MCF 10A (cell line): ENCODE measurements around the gene CHRNA3. TPM values are rescaled to one million over a fixed set of nuclear protein-coding genes. Genes with fewer than 3 reads are reported as not detected.

Source experiments
- BruUV-seq: library from RNA; stranded (reverse); fragments of 400-500 nt; replicated peaks from 2 replicates; lab custom pipeline; 2021; lab: Mats Ljungman, UMichigan
- CTCF ChIA-PET: fragments of 300-600 bp; sonication (Branson Sonifier 250); formaldehyde crosslinking; extraction: SDS; loops from one replicate; lab custom pipeline; 2021; ENCODE audit warnings: antibody characterized with exemption, inconsistent platforms; lab: Yijun Ruan, JAX
- POLR2A ChIA-PET: fragments of 300-600, 350-650 bp; sonication (Branson Sonifier 250); formaldehyde crosslinking; extraction: SDS; loops from one replicate; lab custom pipeline; 2020; ENCODE audit warnings: antibody characterized with exemption, inconsistent platforms; lab: Yijun Ruan, JAX
- DNase-seq: peaks from one replicate; pipeline ENCODE4 v3.0.0-alpha.2; 2018; ENCODE audit not compliant: unreplicated experiment
- H3K27ac Mint-ChIP-seq: one replicate; pipeline ENCODE4 v1.8.0; 2022; ENCODE audit warnings: mild to moderate bottlenecking, low read depth, mixed read lengths; ENCODE audit not compliant: unreplicated experiment
- H3K27me3 Mint-ChIP-seq: one replicate; pipeline ENCODE4 v1.8.0; 2022; ENCODE audit warnings: mixed read lengths; ENCODE audit not compliant: insufficient read depth, unreplicated experiment
- H3K36me3 Mint-ChIP-seq: one replicate; pipeline ENCODE4 v1.8.0; 2022; ENCODE audit warnings: mild to moderate bottlenecking, moderate library complexity, mixed read lengths; ENCODE audit not compliant: insufficient read depth, unreplicated experiment
- H3K4me1 Mint-ChIP-seq: one replicate; pipeline ENCODE4 v1.8.0; 2022; ENCODE audit warnings: mixed read lengths; ENCODE audit not compliant: insufficient read depth, unreplicated experiment
- H3K4me3 Mint-ChIP-seq: one replicate; pipeline ENCODE4 v1.8.0; 2022; ENCODE audit warnings: mild to moderate bottlenecking, moderate library complexity, mixed read lengths; ENCODE audit not compliant: unreplicated experiment
- H3K9me3 Mint-ChIP-seq: one replicate; pipeline ENCODE4 v1.8.0; 2022; ENCODE audit warnings: mixed read lengths; ENCODE audit not compliant: unreplicated experiment
- CTCF ChIP-seq: fragments of 200-600 bp; IDR thresholded peaks from one replicate; pipeline ENCODE4 v1.8.0; 2022; ENCODE audit warnings: antibody characterized with exemption, mild to moderate bottlenecking; ENCODE audit not compliant: unreplicated experiment
- intact Hi-C: fragments of 100-400 bp; cut with micrococcal nuclease; formaldehyde crosslinking; loops from 2 replicates; pipeline ENCODE4 v1.14.1; 2022
- total RNA-seq: library from RNA; stranded (reverse); gene quantifications from 2 replicates; pipeline ENCODE4 v1.2.3, GENCODE V29; 2022

The CHRNA3 gene
- total RNA-seq, 1 experiment from 2014 or later: not detected

- DNase-seq: no peak
- no peak for TF ChIP-seq CTCF
- no peaks in the 10 kb centered on the region for H3K9me3 Mint-ChIP-seq
- H3K27ac Mint-ChIP-seq: no peak overlapping the region
- H3K27me3 Mint-ChIP-seq: no peaks in the 10 kb centered on the region
- BruUV-seq: no TSS peak
- POLR2A ChIA-PET: interaction anchor here (0.6 to 2.2 kb wide), 3 partner anchors 12 to 44 kb away, joined by 3 to 8 read pairs (median 3); partner anchors contain the start of gene PSMA4
- CTCF ChIA-PET: no interaction called here
- intact Hi-C loops: no loop called here
- H3K36me3 Mint-ChIP-seq: peaks cover 20% of the 10 kb centered on the region
- H3K4me1 Mint-ChIP-seq: no peaks in the 10 kb centered on the region
- no peak overlapping the region for H3K4me3 Mint-ChIP-seq
Measured at GRCh38 chr15:78552597-78552996, 68.2 kb downstream of the CHRNA3 start.

- Mint-ChIP-seq H3K27me3 (no peaks in the 10 kb centered on the region), H3K36me3 (peaks cover 27% of the 10 kb centered on the region), H3K27ac (no peak overlapping the region), H3K9me3 (no peaks in the 10 kb centered on the region), H3K4me3 (no peak overlapping the region), H3K4me1 (no peaks in the 10 kb centered on the region)
- CTCF ChIA-PET: no interaction called here
- no peak for TF ChIP-seq CTCF
- BruUV-seq: no TSS peak
- DNase-seq: no peak
- intact Hi-C loops: no loop called here
- POLR2A ChIA-PET: interaction anchor here (1.0 to 2.2 kb wide), 2 partner anchors 11 to 23 kb away, joined by 3 to 8 read pairs; partner anchors contain the start of gene PSMA4
Measured at GRCh38 chr15:78551902-78552301, 68.9 kb downstream of the CHRNA3 start.

GRCh38 chr15:78550815-78551214, 70.0 kb downstream of the CHRNA3 start:
- intact Hi-C loops: no loop called here
- Mint-ChIP-seq H3K27ac (no peak overlapping the region), H3K27me3 (no peaks in the 10 kb centered on the region), H3K36me3 (peaks cover 38% of the 10 kb centered on the region), H3K9me3 (no peaks in the 10 kb centered on the region), H3K4me1 (no peaks in the 10 kb centered on the region), H3K4me3 (no peak overlapping the region)
- no peak for TF ChIP-seq CTCF
- POLR2A ChIA-PET: no interaction called here
- no TSS peak for BruUV-seq
- no peak for DNase-seq
- CTCF ChIA-PET: no interaction called here

GRCh38 chr15:78550194-78550593, 70.6 kb downstream of the CHRNA3 start:
- Mint-ChIP-seq H3K27me3 (no peaks in the 10 kb centered on the region), H3K4me1 (no peaks in the 10 kb centered on the region), H3K9me3 (no peaks in the 10 kb centered on the region), H3K4me3 (no peak overlapping the region), H3K27ac (no peak overlapping the region), H3K36me3 (peaks cover 45% of the 10 kb centered on the region)
- TF ChIP-seq CTCF: no peak
- DNase-seq: no peak
- CTCF ChIA-PET: no interaction called here
- BruUV-seq: no TSS peak
- intact Hi-C loops: no loop called here
- POLR2A ChIA-PET: interaction anchor here (1.0 to 1.4 kb wide), 3 partner anchors 9 to 43 kb away, joined by 4 to 8 read pairs (median 7); partner anchors contain the start of gene PSMA4

Other genes starting within 250 kb of the CHRNA3 start
- gene IREB2, start 182.8 kb downstream of the CHRNA3 start, total RNA-seq: 43.4 and 50.1 TPM in 2 replicates
- gene HYKK, start 113.4 kb downstream of the CHRNA3 start, total RNA-seq: 1.2 and 1.3 TPM in 2 replicates
- gene PSMA4, start 80.6 kb downstream of the CHRNA3 start, total RNA-seq: 221 and 261 TPM in 2 replicates
- 1.9 and 2.3 TPM in 2 replicates for gene CHRNA5, start 55.5 kb downstream of the CHRNA3 start, total RNA-seq
- not detected in 2 replicates for gene CHRNB4, start 20.2 kb upstream of the CHRNA3 start, total RNA-seq
- gene ADAMTS7, start 190.5 kb upstream of the CHRNA3 start, total RNA-seq: 10.7 and 10.8 TPM in 2 replicates